ENCODE measurements around the gene MED4.

Gene MED4

GRCh38 chr13:48028066-48028465, 66.8 kb downstream of the MED4 start:
- DNase-seq: no peak

Data from SW 1271 (cell line).